ENCODE data around the gene SULT1C3.

Gene SULT1C3

GRCh38 chr2:108304975-108305374 is 65.2 kb downstream of the SULT1C3 start:
- DNase-seq (ENCODE audit: low read depth): no peak

GRCh38 chr2:108305901-108306300 is 66.1 kb downstream of the SULT1C3 start:
- DNase-seq (ENCODE audit: low read depth): no peak

GRCh38 chr2:108309903-108310302 is 70.1 kb downstream of the SULT1C3 start:
- no peak for DNase-seq (ENCODE audit: low read depth)
